Fibroblast of peridontal ligament (primary cell): ENCODE results near the gene UBE2E2.

Source experiments
- DNase-seq: peaks from one replicate; pipeline ENCODE4 v3.0.0-alpha.2; 2010; ENCODE audit errors: extremely low read depth

Gene UBE2E2

GRCh38 chr3:23240171-23240785 is 37.2 kb downstream of the UBE2E2 start:
- no peak for DNase-seq

GRCh38 chr3:23241256-23241655 is 38.1 kb downstream of the UBE2E2 start:
- no peak for DNase-seq

- DNase-seq: no peak
Observed at GRCh38 chr3:23242106-23242505, 39.0 kb downstream of the UBE2E2 start.

DNA sequence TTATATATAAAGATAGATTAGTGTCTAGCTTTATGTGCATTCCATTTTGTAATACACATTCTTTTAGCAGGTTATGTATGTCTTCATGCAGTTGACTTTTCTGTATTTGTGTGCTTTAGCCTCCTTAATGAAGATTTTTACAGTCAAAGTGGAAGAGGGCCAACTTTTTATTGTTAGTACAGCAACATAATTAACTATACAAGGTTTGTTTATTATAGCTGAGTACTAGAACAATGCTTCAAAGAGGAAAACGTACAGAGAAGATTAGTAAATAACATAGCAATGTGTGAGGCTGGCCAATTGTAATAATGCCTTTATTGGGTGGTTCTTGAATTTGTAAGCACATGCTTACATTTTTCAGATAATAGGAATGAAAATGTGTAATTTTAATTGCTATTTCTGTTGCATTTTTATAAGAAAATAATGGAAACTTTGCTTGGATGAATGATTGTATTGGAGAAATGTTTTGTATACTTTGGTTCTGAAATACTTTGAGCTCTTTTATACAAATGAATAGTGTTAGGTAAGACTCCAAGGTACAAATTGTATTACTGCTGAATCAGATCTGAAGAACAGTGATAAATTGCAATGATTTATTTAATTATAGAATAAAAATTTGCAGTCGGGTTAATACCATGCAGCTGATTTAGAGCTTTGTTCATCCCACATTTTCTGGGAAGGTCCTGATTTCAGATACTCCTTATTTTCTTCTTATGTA is 41.4 kb downstream of the UBE2E2 start:
- no peak for DNase-seq

GRCh38 chr3:23246651-23247050 is 43.5 kb downstream of the UBE2E2 start:
- no peak for DNase-seq

- DNase-seq: no peak
Observed at GRCh38 chr3:23248594-23249131, 45.5 kb downstream of the UBE2E2 start.

DNA sequence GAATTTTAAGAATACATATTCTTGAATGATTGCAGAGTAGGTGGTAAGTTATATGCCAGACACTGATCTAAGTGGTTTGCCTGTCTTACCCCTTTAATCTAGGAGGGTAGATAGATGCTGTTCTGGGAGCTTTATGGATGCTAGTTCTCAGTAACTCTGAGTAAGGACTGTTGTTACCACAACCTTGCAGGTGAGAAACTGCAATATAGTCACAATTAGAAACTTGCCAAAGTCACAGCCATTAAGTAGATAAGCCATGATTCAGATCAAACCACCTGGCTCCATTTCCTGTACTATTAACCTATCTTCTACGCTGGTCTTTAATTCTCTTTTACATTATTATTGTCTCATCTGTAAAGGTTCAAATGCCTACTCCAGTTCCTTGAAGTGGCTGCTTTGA is 46.8 kb downstream of the UBE2E2 start:
- DNase-seq: no peak

DNA sequence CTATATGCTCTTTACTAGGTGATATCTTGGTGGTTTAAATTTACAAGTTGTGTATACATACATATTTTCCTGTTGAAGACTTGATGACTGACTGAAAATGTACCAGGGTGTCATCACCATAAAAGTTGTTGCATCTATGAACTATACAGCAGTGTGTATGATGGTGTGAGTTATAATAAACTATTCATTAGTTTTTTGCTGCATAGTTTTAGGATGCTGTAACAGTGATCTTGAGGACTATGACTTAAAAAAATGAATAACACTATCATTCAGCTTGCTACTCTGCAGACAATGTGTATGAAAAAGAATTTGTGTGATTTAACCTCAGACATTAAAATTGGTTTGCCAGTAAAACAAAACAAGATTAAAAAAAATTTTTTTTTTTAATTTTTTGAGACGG is 49.0 kb downstream of the UBE2E2 start:
- no peak for DNase-seq

GRCh38 chr3:23253214-23253613 is 50.1 kb downstream of the UBE2E2 start:
- DNase-seq: no peak

DNA sequence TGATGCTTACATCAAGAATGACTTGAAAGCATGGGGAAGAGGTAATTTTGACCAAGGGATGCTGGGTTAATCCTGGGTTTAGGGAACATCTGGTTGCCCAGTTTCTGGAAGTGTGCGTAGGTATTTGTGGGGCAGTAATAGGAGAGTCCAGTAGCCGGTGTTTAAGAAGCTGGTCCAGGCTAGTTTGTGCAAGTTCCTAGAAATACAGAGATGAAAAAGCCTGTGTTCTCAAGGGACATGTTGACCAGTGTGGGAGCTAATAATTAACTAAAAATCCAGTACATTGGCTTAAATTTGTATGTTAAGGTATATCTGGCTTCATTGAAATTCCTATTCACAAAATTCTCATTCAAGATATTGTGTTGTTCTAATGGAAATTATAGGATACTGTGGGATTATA is 51.2 kb downstream of the UBE2E2 start:
- DNase-seq: no peak

- no peak for DNase-seq
Observed at GRCh38 chr3:23254835-23255234, 51.7 kb downstream of the UBE2E2 start.

- no peak for DNase-seq
Observed at GRCh38 chr3:23256741-23257435, 53.8 kb downstream of the UBE2E2 start.

DNA sequence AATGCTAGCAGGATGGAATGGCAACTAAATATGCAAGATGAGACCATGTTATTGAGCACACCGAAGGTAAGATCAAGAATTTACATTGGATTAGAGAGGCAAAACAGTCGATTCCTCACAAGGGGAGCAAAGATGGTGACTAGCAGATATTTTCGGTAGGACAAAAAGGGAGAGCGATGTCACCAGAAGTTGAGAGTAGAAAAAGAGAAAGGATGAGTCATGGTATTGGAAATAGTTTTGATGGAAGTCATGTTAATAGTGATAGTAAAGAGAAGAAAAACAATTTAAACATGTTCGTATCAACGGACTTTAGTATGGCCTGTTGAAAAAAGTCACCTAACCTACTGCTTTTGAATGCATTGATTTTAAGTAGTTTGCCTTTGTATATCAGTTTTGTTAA is 55.0 kb downstream of the UBE2E2 start:
- no peak for DNase-seq

DNA sequence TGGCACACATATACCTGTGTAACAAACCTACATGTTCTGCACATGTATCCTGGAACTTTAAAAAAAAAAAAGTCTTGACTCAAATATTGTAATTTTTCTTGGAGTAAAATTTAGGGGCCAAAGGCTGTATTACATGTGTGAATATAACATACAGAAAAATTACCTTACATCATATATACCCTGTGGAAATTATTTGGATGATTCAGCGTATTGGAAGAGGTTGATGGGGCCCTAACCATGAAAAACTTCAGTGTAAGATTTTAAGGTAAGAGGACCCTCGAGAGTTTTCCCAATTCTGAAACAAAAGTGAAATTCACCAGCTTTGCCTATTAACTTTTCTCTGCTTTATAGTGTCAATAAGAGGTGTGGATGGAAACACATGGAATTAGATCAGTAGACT is 56.4 kb downstream of the UBE2E2 start:
- DNase-seq: no peak

GRCh38 chr3:23262766-23263165 is 59.6 kb downstream of the UBE2E2 start:
- DNase-seq: peak; percentile 47

DNA sequence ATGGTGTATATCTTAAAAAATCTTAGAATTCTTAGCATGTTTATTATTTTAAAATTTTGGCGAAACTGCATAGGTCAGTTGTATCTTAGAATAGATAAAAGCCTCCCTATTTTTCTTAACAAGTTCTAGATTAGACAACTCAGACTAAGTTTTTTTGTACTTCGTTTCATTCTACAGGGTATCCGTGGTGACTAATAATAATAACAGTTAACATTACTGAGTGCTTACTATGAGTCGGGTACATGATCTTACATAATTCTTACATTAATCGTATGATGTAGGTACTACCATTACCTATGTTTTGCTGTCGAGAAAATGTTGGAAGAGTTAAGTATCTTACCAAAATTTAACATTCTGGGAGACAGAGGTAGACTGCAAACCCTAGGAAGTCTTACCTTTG is 60.7 kb downstream of the UBE2E2 start:
- peak; percentile 47 for DNase-seq

DNA sequence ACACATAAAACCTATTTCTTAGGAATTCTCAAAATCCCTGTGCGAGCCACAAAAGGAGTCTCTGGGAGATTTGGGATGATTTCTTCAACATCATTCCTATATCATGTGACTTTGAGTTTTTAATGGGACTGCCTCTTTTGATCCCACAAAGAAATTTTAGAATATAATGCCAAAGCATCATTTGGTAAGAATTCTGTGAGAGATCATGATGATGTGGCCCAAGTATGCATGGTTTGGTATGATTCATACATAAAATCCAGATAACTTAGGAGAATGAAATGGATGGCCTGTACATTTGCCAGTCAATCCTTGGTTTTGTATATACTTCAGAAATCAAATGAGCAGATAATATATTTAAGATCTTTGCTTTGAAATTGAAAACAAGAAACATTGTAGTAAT is 61.3 kb downstream of the UBE2E2 start:
- DNase-seq: peak; percentile 92

DNA sequence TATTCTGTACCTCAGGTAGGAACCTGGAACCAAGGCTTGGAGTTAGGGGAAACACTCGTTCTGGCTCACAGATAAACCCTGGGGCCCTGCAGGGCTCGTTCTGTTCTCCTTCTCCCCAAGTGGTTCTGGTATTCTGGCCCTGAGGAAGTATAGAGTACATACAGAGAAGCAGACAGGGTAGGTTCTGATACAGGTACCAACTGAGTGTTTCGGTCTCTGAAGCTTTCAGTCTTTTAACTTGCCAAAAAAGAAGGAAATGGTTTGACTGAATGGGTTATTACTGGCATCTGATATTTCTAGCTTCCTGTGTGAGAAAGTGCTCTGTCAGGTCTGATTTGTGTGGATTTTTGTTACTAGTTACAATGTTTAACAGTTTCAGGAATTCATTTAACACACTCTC is 67.3 kb downstream of the UBE2E2 start:
- DNase-seq: no peak

- DNase-seq: no peak
Observed at GRCh38 chr3:23271876-23272741, 69.0 kb downstream of the UBE2E2 start.

DNA sequence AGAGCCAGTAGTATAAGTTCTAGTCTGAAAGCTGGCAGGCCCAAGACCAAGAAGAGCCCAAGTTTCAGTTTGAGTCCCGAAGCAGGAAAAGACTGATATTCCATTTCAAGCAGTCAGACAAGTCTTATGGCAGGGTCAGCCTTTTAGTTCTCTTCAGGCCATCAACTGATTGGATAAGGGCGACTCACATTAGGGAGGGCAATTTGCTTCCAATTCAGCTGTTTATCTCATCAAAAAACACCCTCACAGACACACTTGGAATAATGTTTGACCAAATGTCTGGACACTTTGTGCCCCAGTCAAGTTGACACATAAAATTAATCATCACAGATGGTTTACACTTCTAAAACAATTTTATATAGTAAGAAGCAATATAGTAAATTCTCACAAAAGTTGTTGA is 69.7 kb downstream of the UBE2E2 start:
- DNase-seq: no peak

DNA sequence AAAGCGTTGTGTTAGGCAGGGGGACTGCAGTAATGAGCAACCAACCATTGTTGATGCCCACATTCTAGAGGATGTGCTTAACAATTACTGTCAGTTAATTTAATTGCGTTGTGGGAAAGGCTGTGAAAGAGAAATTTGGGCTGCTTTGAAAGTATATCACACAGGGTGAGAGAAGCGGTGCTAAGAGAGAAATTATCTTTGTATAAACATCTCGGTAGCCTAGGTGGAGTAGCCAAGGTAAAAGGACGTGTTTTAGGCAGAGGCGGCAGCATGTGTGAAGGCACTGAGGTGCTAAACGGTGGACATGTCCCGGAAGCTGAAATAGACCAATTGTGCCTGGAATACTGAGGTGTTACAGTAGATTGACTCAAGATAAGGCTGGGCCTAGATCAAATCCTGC is 71.9 kb downstream of the UBE2E2 start:
- DNase-seq: no peak

- no peak for DNase-seq
Observed at GRCh38 chr3:23275814-23276213, 72.7 kb downstream of the UBE2E2 start.
